ENCODE data around the gene EDEM3. TPM values are rescaled to one million over a fixed set of nuclear protein-coding genes. Genes with fewer than 3 reads are reported as not detected.
"Not testable (repeated sequence)": the region's sequence is repeated elsewhere in the genome, so short reads cannot be mapped to it uniquely, and the experiment has no call there.

EDEM3 gene
- total RNA-seq, 1 experiment from 2014 or later = 12.7 TPM

DNA sequence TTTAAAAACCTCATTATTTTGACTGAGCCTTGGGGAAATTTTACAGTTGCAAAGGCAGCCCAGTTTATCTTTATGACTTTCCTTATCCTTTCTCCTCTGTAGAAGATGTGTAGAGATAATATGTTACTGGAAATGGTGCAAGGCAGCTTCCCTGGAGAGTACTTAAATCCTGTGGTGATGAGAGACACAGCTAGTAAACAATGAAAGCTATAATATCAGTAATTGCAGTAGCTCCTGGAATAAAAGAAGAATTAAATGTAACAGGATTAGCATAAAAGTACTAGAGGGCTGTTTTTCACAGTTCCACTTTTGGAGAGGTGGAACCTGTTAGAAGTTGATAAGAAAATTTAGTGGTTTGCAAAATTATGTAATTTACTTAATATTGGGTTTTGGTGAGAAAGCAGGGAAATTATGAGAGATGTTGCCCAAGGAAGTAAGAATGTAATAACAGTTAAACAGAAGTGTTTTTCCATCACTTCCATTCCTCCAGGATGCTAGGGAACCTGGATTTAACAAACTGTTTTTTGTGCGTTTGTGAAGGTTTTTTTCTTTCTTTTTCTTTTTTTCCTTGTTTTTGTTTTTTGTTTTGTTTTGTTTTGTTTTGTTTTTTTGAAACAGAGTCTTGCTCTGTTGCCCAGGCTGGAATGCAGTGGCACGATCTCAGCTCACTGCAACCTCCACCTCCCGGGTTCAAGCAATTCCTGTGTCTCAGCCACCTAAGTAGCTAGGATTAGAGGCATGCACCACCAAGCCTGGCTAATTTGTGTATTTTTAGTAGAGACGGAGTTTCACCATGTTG is 15.7 kb upstream of the EDEM3 start:
- DNase-seq (ENCODE audit: low spot score) = no peak
- in situ Hi-C loops (cut with HindIII; ENCODE audit: low sequenced_read_pairs) = no loop called here

DNA sequence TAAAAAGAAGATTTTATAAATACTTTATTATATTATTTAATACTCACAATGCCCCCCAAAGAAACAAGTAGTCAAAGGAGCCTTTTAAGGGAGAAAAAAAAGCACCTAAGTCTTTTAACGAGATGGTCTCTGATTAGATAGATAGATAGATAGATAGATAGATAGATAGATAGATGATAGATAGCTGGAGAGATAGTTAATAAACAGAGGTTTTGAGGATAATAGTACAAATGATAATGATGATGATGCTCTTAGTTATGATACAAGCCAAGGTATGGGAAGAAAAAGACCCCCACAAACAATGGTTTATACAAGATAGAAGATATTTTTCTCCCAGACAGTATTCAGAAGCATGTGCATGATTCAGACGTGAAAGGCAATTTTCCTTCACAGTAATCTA is 14.6 kb upstream of the EDEM3 start:
- in situ Hi-C loops (cut with HindIII; ENCODE audit: low sequenced_read_pairs) = no loop called here
- no peak for DNase-seq (ENCODE audit: low spot score)

DNA sequence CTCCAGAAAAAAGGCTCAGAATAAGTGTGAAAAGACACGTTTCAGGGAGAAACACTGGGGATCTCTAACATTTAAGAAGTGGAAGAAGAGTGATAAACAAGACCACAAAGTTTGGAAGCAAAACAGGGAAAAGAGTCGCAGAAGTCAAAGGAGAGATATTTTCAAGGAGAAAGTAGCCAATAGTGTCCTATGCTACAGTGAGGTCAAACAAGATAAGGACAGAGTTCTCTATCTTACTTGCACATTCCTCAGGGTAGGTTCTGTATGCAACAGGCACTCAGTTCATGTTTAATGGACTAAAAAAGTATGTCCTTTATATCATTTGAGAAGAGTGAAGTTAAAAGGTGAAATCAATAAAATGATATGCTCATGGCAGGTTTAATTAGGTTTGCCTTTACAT is 13.8 kb upstream of the EDEM3 start:
- in situ Hi-C loops (cut with HindIII; ENCODE audit: low sequenced_read_pairs) = no loop called here
- no peak for DNase-seq (ENCODE audit: low spot score)

DNA sequence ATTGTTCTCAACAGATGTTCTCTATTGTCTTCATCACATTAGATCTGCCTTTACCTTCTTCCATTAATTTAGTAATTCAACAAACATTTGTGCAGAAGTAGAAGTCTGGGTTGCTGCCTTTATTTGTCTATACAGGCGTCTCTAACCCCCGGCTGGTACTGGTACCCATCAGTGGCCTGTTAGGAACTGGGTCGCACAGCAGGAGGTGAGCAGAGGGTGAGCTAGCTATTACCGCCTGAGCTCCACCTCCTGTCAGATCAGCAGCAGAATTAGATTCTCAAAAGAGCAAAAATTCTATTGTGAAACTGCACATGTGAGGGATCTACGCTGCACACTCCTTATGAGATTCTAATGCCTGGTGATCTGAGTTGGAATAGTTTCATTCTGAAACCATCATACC is 12.9 kb upstream of the EDEM3 start:
- in situ Hi-C loops (cut with HindIII; ENCODE audit: low sequenced_read_pairs) = no loop called here

DNA sequence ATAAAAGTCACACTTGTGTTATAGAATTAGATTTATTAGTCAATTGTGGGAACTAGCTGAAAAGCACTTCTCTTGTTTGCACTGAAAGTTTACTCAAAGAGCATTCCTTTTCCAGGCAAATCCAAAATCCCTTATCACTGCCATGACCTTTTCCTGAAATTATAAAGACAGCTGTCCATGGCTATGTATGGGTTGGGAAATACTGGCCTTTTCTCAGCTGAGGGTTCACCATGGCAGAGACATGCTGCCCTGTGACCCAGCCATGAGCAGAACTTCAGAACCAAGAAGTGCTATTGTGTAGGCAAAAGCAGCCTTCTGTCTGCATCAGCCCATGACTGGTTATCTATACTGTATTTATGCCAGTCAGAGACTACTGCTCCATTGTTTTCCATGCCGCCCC is 9.8 kb upstream of the EDEM3 start:
- in situ Hi-C loops (cut with HindIII; ENCODE audit: low sequenced_read_pairs) = no loop called here
- DNase-seq (ENCODE audit: low spot score) = no peak

More for the DNA sequence above, 12.9 kb upstream of the EDEM3 start:
- DNase-seq (ENCODE audit: low spot score) = peak; percentile 53

DNA sequence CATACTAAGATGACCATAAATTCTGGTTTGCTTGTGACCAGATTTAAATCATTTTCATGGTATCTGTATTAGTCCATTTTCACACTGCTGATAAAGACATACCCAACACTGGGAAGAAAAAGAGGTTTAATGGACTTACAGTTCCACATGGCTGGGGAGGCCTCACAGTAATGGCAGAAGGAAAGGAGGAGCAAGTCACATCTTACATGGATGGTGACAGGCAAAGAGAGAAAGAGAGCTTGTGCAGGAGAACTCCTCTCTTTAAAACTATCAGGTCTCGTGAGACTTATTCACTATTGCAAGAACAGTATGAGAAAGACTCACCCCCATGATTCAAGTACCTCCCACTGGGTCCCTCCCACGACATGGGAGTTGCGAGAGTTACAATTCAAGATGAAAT is 8.9 kb upstream of the EDEM3 start:
- in situ Hi-C loops (cut with HindIII; ENCODE audit: low sequenced_read_pairs); DNase-seq (ENCODE audit: low spot score): not testable (repeated sequence)

DNA sequence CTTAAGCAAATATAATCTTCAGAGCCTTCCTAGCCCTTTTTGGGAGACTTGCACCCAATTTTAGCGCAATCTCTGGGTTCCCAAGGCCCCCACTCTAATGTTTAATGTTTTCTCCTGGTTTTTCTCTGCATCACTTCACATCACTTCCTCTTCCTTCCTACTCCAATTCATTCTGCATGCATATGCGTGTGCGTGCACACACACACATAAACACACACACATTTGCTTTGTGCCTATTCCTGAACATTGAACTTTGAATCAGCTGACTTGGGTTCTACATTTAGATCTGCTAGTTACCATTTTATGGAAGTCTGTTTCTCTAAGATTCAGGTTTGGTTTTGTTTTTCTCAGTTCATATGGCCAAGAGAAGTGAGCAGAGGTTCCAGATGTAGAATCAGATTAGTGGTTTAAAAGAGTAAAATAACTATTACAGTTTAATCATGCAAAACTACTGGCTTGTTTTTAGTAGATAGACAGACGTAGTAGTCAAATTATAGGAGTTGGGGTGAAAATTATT is 7.4 kb upstream of the EDEM3 start:
- DNase-seq (ENCODE audit: low spot score) = no peak
- in situ Hi-C loops (cut with HindIII; ENCODE audit: low sequenced_read_pairs) = no loop called here

DNA sequence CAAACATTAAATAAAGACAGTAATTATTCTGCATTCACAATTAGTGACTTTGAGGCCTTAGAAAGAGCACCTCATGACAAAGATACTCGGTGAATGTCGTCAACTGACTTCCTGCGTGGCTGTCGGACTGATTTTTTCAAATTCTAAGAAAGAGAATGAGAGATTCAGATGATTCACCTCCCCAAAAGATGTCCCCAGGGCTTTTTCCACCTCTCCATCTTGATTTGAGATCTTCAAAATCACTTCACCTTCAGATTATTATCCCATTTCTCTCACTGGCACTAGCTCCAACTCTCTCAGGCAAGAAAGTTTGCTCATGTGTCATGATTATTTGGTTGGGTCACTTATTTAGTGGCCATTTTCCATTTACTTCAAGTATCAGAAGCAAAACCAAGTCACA is 5.0 kb upstream of the EDEM3 start:
- DNase-seq (ENCODE audit: low spot score) = no peak
- in situ Hi-C loops (cut with HindIII; ENCODE audit: low sequenced_read_pairs) = no loop called here

DNA sequence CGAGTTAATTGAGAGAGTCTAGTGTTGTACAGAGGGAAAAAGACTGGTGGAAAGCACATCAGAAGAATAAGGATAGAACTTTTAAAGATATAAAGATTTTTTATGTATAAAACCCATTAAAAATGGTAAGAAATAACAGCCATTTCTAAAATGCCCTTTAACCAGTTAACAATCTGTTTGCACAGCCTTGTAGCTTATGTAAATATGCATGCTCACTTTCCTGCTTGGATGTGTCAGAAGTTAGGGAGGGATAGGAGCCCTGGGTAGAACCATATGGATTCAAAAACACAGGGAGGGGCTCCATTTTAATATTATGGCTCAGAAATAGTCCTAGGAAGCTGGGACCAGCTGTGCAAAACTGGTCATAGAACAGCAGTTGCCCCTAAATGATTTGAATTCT is 4.5 kb upstream of the EDEM3 start:
- no peak for DNase-seq (ENCODE audit: low spot score)
- in situ Hi-C loops (cut with HindIII; ENCODE audit: low sequenced_read_pairs) = no loop called here

DNA sequence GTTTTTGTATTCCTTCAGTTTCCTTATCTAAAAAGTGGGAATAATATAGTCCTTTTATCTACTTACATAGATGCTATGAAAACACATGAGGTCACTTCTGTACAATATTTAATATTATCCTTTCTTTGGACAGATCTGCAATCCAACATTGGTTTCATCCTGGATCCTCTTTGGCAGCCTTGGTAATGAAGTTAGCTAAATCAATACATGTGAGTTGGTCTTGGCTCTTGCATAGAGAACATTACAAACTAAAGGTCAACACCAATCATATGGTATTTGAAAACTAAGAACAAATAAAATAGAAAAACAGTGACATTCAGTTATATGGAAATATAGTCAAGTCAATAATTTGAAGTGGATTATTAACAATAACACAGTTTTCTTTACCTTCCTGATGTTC is 3.2 kb upstream of the EDEM3 start:
- in situ Hi-C loops (cut with HindIII; ENCODE audit: low sequenced_read_pairs) = no loop called here
- no peak for DNase-seq (ENCODE audit: low spot score)

DNA sequence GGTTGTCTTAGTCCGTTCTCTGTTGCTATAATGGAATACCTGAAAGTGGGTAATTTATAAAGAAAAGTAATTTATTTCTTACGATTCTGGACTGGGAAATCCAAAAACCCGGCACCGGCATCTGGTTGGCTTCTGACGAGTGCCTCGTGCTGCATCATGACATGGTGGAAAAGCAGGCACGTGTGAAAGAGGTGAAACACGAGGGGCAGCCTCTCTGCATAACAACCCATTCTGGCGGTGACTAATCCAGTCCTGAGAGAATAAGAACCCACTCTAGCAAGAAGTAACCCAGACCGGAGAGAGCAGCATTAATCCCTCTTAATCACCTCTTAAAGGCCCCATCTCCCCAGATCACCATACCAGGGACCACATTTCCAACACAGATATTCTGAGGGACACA is 2.7 kb upstream of the EDEM3 start:
- no peak for DNase-seq (ENCODE audit: low spot score)
- in situ Hi-C loops (cut with HindIII; ENCODE audit: low sequenced_read_pairs) = no loop called here

DNA sequence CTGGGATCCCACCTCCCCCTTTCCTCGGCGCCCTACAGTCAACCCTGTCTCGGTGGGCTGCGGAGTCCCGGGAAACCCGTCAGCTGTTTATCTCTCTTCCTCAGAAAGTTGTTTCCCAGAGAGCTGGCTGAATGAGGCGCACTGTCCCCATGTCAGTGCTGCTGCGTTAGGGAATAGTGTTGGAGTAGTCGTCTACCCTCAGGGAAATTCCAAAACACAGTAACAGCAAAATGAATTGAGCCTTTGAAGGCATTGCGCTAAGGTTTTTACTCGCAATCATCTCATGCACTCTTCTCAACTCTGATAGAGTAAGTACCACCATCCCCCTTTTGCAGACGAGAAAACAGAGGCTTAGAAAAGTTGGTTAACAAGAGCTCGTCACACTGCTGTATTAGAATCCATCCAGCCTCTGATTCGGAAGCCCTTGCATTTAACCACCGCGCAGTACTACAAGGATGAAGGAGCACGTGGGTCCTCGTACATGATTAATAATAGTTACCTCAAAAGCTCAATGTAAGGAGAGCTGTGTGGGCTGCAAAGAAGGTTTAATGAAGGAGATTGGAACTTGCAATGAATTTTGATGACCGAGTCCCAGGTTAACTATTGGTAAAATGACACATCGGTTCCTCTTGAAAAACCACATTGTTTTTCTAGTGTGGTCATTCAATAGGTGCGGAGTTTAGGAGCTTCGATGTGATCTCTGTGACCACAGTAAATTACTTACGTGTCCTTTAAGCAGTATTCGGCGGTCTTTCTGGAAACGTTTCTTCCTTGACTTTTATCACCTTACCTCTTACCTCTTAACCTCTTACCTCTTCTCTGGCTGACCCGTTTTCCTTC is 788 bp upstream of the EDEM3 start:
- in situ Hi-C loops (cut with HindIII; ENCODE audit: low sequenced_read_pairs) = no loop called here
- DNase-seq (ENCODE audit: low spot score) = no peak

DNA sequence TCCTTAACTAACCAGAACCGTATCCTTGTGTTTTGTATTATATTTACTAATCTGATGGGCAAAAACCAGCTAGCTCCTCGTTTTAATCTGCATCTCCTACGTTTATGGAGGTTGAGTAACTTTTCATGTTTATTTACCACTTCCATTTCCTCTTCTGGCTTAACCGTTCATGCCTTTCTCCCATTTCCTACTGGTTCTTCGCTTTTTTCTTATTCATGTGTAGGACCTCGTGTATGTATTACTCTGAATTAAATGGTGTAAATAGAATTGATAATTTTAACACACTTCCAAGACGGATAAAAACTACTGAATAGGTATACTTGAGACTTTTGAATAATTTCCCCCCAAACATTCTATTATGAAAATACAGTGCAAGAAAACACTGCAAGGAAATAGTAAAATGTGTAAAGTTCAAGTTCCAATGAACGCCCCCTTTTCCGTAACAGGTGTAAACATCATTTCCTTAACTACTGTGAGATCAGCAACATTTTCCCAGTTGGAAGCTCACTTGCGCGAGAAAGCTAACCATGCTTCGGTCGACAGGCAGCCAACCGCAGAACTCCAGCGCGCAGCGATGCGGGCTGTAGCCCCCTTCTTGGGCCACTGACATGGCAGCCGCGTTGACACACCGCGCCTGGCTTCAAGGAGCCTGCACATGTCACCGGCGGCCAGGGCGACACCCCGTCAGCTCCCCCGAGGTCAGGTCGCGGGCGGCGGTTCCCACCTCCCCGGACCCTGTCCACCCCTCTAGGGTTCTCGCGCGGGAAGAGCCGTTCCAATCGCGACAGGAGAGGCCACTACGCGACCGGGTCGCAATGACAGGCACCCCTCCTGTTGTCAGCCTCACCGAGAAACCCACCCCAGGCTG is 816 bp downstream of the EDEM3 start:
- peak; percentile 34 for DNase-seq (ENCODE audit: low spot score)
- in situ Hi-C loops (cut with HindIII; ENCODE audit: low sequenced_read_pairs) = no loop called here

DNA sequence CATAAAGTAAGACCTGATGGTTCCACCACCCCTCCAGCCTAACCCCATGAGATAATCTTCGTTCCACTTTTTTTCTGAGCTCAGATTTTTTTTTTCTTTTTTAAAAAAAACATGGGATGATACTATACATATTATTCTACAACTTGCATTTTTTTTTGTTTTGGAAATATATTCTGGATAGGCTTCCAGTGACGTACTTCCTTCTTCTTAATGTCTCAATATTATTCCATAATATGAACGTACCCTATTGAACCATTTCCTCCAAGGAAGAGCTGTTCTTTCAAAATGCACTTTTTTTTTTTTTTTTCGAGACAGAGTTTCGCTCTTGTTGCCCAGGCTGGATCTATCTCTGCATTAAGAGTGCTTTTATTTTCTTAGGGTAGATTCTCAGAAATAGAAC is 1.5 kb downstream of the EDEM3 start:
- in situ Hi-C loops (cut with HindIII; ENCODE audit: low sequenced_read_pairs) = no loop called here
- no peak for DNase-seq (ENCODE audit: low spot score)

DNA sequence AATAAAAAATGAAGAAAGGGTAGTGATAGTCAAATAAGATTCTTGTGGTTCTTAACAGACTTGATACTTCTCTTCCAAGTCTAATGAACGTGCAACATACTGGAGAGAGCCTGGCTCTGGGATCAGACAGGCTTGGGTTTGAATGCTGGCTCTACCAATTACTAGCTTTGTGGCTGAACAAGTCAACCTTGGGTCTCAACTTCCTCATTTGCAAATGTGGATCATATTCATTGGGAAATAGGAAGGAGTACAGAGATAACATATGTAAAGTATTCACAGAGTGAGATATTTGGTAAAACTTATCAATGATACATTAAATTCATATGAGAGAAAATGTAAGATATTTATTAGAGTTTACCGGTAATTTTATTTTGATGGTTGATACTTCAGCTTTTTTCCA is 2.0 kb downstream of the EDEM3 start:
- in situ Hi-C loops (cut with HindIII; ENCODE audit: low sequenced_read_pairs) = no loop called here
- DNase-seq (ENCODE audit: low spot score) = no peak

DNA sequence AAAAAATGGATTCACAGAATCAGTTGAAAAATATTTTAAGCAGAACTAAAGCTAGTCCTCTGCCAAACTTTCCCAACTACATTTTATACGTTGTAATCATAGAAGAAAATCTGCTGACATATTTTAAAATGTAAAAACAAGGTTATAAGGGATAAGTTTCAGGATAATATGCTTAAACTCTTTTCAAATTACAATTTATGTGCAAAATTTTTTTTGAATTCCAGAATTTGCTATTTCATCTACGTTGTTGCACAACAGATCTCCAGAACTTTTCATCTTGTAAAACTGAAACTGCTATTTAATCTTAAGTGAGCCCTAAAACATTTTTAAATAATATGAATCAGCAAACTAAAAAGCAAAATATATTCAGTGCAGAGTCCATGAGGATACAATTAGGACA is 5.9 kb downstream of the EDEM3 start:
- no peak for DNase-seq (ENCODE audit: low spot score)
- in situ Hi-C loops (cut with HindIII; ENCODE audit: low sequenced_read_pairs) = no loop called here

DNA sequence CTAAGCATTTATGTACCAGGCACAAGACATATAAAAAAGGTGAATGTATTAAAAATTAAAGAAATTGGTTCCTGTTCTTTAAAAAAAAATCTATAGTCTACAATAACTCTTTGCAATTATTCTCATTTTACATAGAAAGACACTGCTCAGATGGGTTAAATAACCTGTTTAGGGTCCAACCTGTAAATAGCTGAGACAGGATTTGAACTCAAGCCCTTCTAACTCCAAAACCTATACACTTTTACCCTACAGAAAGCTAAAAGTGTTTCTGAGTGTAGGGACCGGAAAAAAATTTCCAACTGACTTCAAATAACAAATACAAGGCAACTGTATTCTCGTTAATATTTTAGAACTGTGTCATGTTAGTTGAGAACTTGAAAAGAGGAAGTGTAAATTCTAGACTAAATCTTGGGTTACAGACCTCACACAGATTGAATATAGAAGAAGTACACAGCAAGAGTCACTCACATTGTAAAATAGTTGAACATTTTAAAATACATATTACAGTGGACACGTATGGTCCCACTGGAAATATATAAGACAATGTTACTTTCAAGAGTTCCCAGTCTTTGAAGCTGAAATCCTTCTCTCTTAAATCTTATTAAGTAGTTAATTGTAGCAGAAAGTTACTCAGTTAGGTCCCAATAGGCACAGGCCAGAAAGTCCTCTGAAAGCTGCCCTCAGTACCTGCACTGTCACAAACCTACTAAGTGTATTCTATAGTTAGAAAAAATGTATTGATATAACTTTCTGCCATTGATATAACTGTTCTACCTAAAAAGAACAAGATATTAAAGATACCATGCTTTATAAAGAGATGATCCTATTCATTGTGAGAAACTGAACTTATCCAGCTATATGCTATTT is 7.3 kb downstream of the EDEM3 start:
- in situ Hi-C loops (cut with HindIII; ENCODE audit: low sequenced_read_pairs) = no loop called here
- no peak for DNase-seq (ENCODE audit: low spot score)

DNA sequence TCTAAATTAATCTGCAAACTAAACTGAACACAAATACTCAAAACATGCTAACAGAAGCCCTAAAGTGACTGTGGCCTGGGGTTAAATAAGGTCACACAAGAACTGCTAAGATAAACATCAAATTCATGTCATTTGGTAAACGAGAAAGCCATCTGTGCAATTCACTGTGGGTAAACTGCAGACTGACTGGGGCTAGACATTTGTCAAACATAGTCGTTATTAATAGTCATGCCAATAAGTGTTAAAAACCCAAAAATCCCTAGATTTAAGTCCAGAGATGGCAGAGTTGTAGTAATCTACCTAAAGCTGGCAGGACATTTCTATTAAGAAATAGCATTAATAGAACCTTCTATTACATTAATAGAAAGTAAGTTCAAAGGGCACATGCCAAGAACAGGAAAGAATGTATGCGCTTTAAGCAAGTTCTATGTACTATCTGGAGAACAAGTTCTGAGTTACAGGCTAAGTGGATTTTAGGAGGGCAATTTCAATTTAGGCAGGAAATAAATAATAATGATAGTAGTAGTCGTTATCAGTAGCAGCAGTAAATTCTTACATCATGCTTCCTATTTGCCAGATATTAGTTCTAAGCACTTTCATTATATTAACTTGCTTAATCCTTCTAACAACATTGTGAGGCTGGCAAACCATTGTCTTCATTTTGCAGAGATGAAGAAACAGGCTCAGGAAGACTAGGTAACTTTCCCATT is 8.6 kb downstream of the EDEM3 start:
- no peak for DNase-seq (ENCODE audit: low spot score)
- in situ Hi-C loops (cut with HindIII; ENCODE audit: low sequenced_read_pairs) = no loop called here
